Stimulated activated CD8-positive, alpha-beta memory T cell treated with anti-CD3 and anti-CD28 coated beads, Interleukin-7, amount 100 ng/mL, for 48 hours (primary cell): ENCODE data around the gene PLPP4.

Source experiments
- DNase-seq, 2 donors: peaks; one replicate each; pipeline ENCODE4 v3.0.0-alpha.2; 2020; ENCODE audit warnings: low read depth in 1 of 2; ENCODE audit errors: extremely low read depth in 1 of 2

PLPP4 gene

GRCh38 chr10:120606051-120606764, 149.2 kb downstream of the PLPP4 start:
- no peak for DNase-seq

DNA sequence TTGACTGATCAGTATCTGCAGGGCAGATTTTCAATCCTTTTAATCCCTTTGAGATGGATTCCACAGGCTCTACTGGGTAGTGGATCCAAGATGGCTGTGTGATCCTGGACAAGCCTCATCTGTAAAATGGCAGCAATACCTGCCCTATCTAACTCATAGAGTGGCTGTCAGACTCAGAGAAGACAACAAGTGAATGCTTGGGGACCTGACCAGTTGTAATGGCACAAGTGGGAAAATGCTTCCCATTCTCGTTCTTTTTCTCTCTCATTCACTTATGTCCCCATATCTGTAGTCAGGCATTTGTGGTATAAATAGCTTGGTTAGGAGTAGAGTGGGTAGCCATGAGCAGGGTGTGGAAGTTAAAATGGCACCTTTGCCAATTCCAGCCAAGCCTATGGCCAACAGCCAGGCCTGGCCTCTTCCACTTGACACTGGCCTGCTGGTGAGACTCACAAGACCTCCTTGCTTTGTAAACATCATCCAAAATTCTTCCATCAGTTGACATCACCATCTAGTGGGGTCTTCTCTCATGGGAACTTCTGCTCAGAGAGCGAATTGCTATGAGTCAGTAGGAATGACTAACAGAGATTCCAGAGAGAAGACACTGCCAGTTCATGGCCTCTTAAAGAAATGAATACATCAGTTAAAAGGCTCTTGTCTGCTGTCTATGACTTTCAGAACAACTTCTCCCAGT, 150.1 kb downstream of the PLPP4 start:
- no peak for DNase-seq

GRCh38 chr10:120607710-120608703, 151.0 kb downstream of the PLPP4 start:
- DNase-seq: no peak

DNA sequence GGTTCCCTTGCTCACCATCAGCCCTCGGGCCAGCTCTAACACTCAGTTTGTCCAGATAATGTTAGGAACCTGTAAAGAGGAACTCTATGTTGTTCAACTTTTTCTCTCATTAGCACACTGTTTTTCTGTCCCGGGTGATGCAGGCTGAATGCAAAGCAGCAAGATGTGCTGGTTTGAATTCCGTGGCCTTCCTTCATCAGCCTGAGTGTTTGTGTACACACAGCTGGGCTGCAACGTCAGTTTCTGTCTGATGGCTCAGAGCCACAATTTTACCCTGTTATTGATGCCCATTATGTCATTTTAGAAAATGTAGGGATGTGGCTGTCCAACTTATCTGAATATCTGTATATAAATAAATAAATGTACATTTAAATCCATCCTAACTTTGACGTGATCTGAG, 152.0 kb downstream of the PLPP4 start:
- no peak for DNase-seq

GRCh38 chr10:120610791-120611190, 153.8 kb downstream of the PLPP4 start:
- DNase-seq: no peak

GRCh38 chr10:120612756-120613155, 155.7 kb downstream of the PLPP4 start:
- DNase-seq: no peak

DNA sequence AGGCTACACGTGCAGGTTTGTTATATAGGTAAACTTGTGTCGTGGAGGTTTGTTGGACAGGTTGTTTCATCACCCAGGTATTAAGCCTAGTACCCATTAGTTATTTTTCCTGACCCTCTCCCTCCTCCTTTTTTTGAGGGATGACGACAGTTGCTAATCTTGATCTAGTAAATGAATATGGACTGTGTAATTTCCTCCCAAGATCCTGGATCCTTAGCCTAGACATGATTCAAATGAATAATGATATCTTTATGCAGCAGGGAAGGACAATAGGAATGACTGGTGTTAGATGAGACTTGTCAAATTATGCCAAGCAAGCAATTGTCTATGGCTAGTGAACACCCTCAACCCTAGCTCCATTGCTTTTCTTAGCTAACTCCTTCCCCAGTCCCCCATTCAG, 156.2 kb downstream of the PLPP4 start:
- DNase-seq: no peak

GRCh38 chr10:120614680-120615079, 157.7 kb downstream of the PLPP4 start:
- DNase-seq: no peak

DNA sequence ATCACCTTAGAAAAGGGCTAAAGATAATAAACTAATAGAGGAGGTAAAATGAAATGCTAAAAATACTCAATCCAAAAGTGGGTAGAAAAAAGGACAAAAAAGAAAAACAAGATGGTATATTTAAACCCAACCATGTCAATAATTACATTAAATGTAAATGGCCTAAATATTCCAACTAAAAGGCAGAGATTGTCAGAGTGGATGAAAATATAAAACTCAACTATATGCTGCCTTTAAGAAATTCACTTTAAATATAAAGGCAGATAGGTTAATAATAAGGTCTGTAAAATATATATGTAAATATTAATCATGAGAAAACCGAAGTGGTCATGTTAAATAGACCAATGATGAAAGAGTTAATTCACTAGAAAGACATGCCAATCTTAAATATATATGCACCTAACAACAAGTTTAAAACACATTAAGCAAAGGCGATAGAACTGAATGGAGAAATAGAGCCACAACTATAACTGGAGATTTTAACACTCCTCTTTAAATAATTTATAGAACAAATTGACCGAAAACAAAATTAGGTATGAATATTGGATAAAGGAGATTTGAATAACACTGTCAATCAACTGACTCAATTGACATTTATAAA, 159.4 kb downstream of the PLPP4 start:
- no peak for DNase-seq

DNA sequence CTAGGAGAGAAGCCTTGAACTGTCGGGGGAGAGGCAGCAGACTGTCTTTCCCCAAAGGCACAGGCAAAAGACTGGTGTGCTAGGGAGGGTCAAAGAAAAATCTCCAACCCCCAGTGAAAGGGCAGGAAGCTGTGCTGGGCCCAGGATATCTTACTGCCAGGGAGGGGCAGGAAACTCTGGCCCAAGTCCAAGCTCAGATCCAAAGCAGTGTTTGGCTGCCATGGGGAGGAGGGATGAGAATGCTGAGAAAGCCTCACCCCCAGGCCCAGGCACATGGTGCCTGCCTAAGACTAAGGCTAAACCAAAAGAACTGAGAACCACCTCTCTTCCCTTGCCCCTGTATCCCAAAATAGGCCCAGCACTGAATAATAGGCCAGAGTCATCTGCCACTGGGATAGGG, 171.2 kb downstream of the PLPP4 start:
- DNase-seq: no peak

- no peak for DNase-seq
These were observed 173.2 kb downstream of the PLPP4 start for GRCh38 chr10:120630266-120630665.

GRCh38 chr10:120632047-120632446, 175.0 kb downstream of the PLPP4 start:
- DNase-seq: no peak

DNA sequence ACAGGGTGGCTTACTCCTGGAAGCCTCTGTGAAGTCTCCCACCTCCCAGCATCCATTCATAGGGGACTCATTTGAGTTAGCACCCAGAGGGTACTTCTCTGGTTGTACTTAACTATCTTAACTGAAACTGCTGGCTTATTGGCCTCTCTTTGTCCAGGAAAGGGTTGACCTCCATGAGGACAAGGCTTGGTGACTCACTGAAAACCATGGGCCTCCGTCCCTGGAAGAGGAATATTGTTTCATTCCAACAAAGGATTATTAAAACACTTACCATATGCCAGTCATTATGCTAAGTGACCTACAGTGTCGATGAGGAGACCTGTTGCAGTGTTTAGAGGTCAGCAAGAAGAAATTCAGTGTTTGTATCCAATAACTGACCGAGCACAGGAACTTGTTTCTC, 175.9 kb downstream of the PLPP4 start:
- DNase-seq: no peak

DNA sequence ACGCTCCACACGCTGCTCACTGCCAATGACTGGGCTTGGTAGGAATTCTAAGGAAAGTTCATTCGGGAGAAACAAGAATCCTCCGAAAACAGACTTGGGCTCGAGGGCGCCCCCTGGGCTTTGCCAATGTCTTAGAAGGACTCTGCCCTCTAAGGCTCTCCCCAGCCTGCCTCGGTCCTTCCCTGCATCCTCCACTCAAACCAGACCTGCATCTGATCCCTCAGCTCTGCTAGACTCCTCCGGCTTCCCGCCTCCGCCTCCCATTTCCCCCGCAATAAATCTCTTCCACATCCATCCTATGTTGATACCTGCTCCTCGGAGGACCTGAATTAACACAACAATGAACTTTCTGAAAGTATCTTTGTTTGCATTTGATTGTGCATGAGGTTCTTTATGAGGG, 177.6 kb downstream of the PLPP4 start:
- no peak for DNase-seq
